Measurements from ENCODE around the gene SMIM20. TPM values are rescaled to one million over a fixed set of nuclear protein-coding genes. Genes with fewer than 3 reads are reported as not detected.

Gene SMIM20
- total RNA-seq, 4 donors from 2014 or later, result 36.4 to 59.4 (median 48.3) TPM

DNA sequence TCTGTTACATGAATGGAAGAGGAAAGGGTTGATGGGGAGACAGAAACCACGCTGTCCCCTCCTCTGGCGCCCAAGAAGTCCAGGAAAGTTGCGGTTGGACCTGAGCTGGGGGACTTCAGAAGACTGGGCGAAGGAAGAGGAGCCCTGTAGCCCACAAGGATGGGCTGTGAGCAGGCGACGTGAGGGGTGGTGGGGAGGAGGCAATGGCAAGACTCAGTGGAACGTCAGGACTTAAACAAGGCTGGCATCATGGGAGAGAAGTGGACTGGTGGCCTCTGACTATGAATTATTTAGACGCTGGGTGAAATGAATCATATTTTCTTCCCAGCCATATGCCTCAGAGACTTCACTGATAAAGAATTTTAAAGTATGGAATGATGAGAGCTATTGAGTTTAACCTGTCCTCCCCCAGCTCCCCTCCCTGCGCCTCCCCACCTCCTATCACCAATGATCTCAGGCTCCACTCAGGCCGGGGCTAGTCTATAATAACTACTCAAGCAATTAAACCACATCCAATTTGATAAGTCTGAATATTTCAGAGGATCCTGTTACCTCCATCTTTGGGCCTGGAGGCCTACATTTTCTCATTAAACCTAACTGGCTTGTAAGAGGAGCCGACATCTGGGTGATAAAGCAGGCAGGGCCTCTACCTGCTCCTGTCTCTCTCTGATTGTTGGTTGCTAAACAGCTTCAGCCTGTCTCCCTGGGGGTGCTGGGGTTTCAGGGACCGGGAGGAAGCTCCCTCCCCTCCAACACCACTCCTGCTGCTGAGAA is 63.6 kb downstream of the SMIM20 start:
- TF ChIP-seq, protein P1, sequence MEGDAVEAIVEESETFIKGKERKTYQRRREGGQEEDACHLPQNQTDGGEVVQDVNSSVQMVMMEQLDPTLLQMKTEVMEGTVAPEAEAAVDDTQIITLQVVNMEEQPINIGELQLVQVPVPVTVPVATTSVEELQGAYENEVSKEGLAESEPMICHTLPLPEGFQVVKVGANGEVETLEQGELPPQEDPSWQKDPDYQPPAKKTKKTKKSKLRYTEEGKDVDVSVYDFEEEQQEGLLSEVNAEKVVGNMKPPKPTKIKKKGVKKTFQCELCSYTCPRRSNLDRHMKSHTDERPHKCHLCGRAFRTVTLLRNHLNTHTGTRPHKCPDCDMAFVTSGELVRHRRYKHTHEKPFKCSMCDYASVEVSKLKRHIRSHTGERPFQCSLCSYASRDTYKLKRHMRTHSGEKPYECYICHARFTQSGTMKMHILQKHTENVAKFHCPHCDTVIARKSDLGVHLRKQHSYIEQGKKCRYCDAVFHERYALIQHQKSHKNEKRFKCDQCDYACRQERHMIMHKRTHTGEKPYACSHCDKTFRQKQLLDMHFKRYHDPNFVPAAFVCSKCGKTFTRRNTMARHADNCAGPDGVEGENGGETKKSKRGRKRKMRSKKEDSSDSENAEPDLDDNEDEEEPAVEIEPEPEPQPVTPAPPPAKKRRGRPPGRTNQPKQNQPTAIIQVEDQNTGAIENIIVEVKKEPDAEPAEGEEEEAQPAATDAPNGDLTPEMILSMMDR (IDR thresholded peaks at IDR 0.05 in 4 of 5, conservative IDR thresholded peaks at IDR 0.05 in 1 of 5), result no peak
- TF ChIP-seq POLR2A (IDR thresholded peaks at IDR 0.05), result no peak
- in situ Hi-C loops (cut with MboI; ENCODE audit: low sequenced_read_pairs in 4 of 4), result loop anchor here in 3 of 4 donors (25.0 kb wide), 2 partner anchors 435 to 1035 kb away; no protein-coding TSS in a partner anchor

DNA sequence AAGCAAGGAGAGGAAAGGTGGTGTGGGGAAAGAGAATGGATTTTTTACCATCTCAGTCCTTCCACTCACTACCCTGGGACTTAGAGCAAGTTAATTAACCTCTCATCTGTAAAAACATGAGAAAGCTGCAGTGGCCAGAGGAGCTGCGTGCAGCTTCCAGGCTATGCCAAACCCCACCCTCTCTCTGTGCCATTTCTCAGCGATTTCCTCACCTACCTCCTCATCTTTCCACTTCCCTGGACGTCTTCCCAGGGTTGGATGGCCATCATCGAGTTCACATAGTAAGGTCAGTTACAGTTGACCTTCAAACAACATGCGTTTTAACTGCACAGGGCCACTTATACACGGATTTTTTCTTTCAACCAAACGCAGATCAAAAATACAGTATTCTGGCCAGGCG is 64.3 kb downstream of the SMIM20 start:
- H3K27me3 ChIP-seq, result no peaks in the 10 kb centered on the region
- DNase-seq, result peak in 1 of 2 donors; percentile 31
- no peaks in the 10 kb centered on the region for H3K9me3 ChIP-seq
- ATAC-seq, result peak in 1 of 2 donors; percentile 69
- no peak overlapping the region for H3K4me3 ChIP-seq
- in situ Hi-C loops (cut with MboI; ENCODE audit: low sequenced_read_pairs in 4 of 4) (loop anchor here in 3 of 4 donors (25.0 kb wide), 2 partner anchors 434 to 1034 kb away; no protein-coding TSS in a partner anchor), intact Hi-C loops (cut with DNase I; ENCODE audit: low total_unique reads) (no loop called here)
- H3K27ac ChIP-seq, result no peak overlapping the region
- no peaks in the 10 kb centered on the region for H3K36me3 ChIP-seq
- TF ChIP-seq POLR2A (IDR thresholded peaks at IDR 0.05), result no peak
- H3K4me1 ChIP-seq, result peaks cover 0 to under 1% of the 10 kb centered on the region in 2 donors

More for the DNA sequence above, 63.6 kb downstream of the SMIM20 start:
- no peak for DNase-seq
- intact Hi-C loops (cut with DNase I; ENCODE audit: low total_unique reads), result no loop called here
- ATAC-seq, result no peak
- Histone ChIP-seq H3K4me3 (no peak overlapping the region), H3K27ac (no peak overlapping the region), H3K4me1 (peaks cover 0 to 4% of the 10 kb centered on the region in 2 donors), H3K27me3 (no peaks in the 10 kb centered on the region), H3K36me3 (no peaks in the 10 kb centered on the region), H3K9me3 (no peaks in the 10 kb centered on the region)

Other genes with a start within 250 kb of the SMIM20 start
- 1 to 10 TPM in 3 of 4 donors, under 1 TPM in 1; 0.73 to 4.1 (median 2.2) TPM for gene SEL1L3, start 51.2 kb upstream of the SMIM20 start, total RNA-seq

Measured in gastrocnemius medialis (tissue), 4 donors.